B cell (primary cell): ENCODE data around the gene SLC16A6. TPM values are rescaled to one million over a fixed set of nuclear protein-coding genes. Genes with fewer than 3 reads are reported as not detected.
"Not testable (repeated sequence)": the region's sequence is repeated elsewhere in the genome, so short reads cannot be mapped to it uniquely, and the experiment has no call there.

ENCODE experiments used
- ATAC-seq: fragments of 200-7000 bp; cut with Tn5 transposase; one replicate; pipeline ENCODE4 v1.10.0; 2021; ENCODE audit warnings: low read depth, mild to moderate bottlenecking, moderate number of reproducible peaks, moderate library complexity
- CTCF ChIA-PET: fragments of 350-600 bp; sonication (Branson Sonifier 250); formaldehyde crosslinking; loops from one replicate; lab custom pipeline; 2021; ENCODE audit warnings: antibody characterized with exemption, inconsistent platforms; lab: Charles Lee
- POLR2A ChIA-PET: fragments of 350-600 bp; sonication (Branson Sonifier 250); formaldehyde crosslinking; loops from one replicate; lab custom pipeline; 2021; ENCODE audit warnings: antibody characterized with exemption; lab: Charles Lee
- DNase-seq: peaks from one replicate; pipeline ENCODE4 v3.0.0; 2013
- H2AFZ ChIP-seq: 2 replicates; pipeline ENCODE4 v1.6.1; 2012; ENCODE audit warnings: mild to moderate bottlenecking, low read depth, low read length; ENCODE audit not compliant: insufficient read depth, poor library complexity, severe bottlenecking
- H3K27ac ChIP-seq, 2 donors: 1 replicate in 1 of 2; 2 replicates in 1 of 2; pipeline ENCODE4 v1.5.1; 2012 to 2013; ENCODE audit warnings: low read length in 2 of 2, mild to moderate bottlenecking in 2 of 2, moderate library complexity in 1 of 2
- H3K27me3 ChIP-seq, 4 experiments: fragments of 200-600 bp in 1 of 4; sonication (generic) in 1 of 4; replicated peaks in 1 of 4; 1 replicate in 2 of 4; 2 replicates in 2 of 4; pipeline versions ENCODE4 v1.6.1 to v1.7.0; 2013 to 2016; ENCODE audit warnings: low read length in 3 of 4, mild to moderate bottlenecking in 2 of 4, mixed read lengths in 1 of 4, moderate library complexity in 1 of 4; ENCODE audit not compliant: insufficient read depth in 4 of 4, control insufficient read depth in 3 of 4; ENCODE audit errors: control extremely low read depth in 1 of 4
- H3K36me3 ChIP-seq, 2 experiments: replicated peaks in 1 of 2; 1 replicate in 1 of 2; 2 replicates in 1 of 2; pipeline versions ENCODE4 v1.6.1 to v1.7.1; 2013; ENCODE audit warnings: low read length in 1 of 2; ENCODE audit not compliant: insufficient read depth in 2 of 2, control insufficient read depth in 1 of 2; ENCODE audit errors: control extremely low read depth in 1 of 2, extremely low read depth in 1 of 2
- H3K4me1 ChIP-seq, 2 donors: fragments of 200-600 bp in 1 of 2; sonication (generic) in 1 of 2; 1 replicate in 1 of 2; 2 replicates in 1 of 2; pipeline versions ENCODE4 v1.5.1 to v1.6.1; 2013 to 2017; ENCODE audit warnings: low read length in 2 of 2; ENCODE audit not compliant: control insufficient read depth in 2 of 2, insufficient read depth in 2 of 2
- H3K4me2 ChIP-seq: replicated peaks from 2 replicates; pipeline ENCODE3; 2012; ENCODE audit warnings: mild to moderate bottlenecking, low read depth, low read length; ENCODE audit not compliant: poor library complexity, severe bottlenecking
- H3K4me3 ChIP-seq, 5 experiments: fragments of 200-600 bp in 1 of 5; sonication (generic) in 1 of 5; 1 replicate in 3 of 5; 2 replicates in 2 of 5; pipeline versions ENCODE4 v1.5.1 to v1.7.0; 2011 to 2016; ENCODE audit warnings: low read length in 4 of 5, mild to moderate bottlenecking in 4 of 5, low read depth in 2 of 5, control low read depth in 1 of 5, moderate library complexity in 1 of 5; ENCODE audit not compliant: insufficient read depth in 1 of 5; ENCODE audit errors: control extremely low read depth in 1 of 5, extremely low read depth in 1 of 5
- H3K79me2 ChIP-seq: fragments of 200-600 bp; sonication (generic); one replicate; pipeline ENCODE4 v1.6.0; 2016; ENCODE audit warnings: low read length; ENCODE audit not compliant: control insufficient read depth, insufficient read depth
- H3K9ac ChIP-seq: fragments of 200-600 bp; sonication (generic); 2 replicates; pipeline ENCODE4 v1.6.1; 2017; ENCODE audit warnings: mild to moderate bottlenecking, low read length, moderate library complexity
- H3K9me3 ChIP-seq, 3 donors: one replicate each; pipeline versions ENCODE4 v1.6.1 to v1.7.1; 2013; ENCODE audit warnings: low read length in 2 of 3; ENCODE audit not compliant: control insufficient read depth in 2 of 3, insufficient read depth in 1 of 3; ENCODE audit errors: control extremely low read depth in 1 of 3
- H4K20me1 ChIP-seq: 2 replicates; pipeline ENCODE4 v1.6.0; 2012; ENCODE audit warnings: mild to moderate bottlenecking, low read length; ENCODE audit not compliant: insufficient read depth, control insufficient read depth, poor library complexity, severe bottlenecking
- H3K27ac Mint-ChIP-seq: one replicate; pipeline ENCODE4 v1.8.0; 2021; ENCODE audit warnings: mixed read lengths
- H3K27me3 Mint-ChIP-seq: one replicate; pipeline ENCODE4 v1.8.0; 2021; ENCODE audit warnings: mixed read lengths
- H3K4me1 Mint-ChIP-seq: one replicate; pipeline ENCODE4 v1.8.0; 2021; ENCODE audit warnings: mixed read lengths
- H3K4me3 Mint-ChIP-seq: one replicate; pipeline ENCODE4 v1.8.0; 2021; ENCODE audit warnings: mixed read lengths
- H3K9me3 Mint-ChIP-seq: one replicate; pipeline ENCODE4 v1.8.0; 2022; ENCODE audit warnings: mixed read lengths; ENCODE audit not compliant: insufficient read depth
- CTCF ChIP-seq: fragments of 200-600 bp; IDR thresholded peaks from one replicate; pipeline ENCODE4 v1.8.0; 2022; ENCODE audit warnings: antibody characterized with exemption, mild to moderate bottlenecking
- EZH2 ChIP-seq: IDR thresholded peaks from 2 replicates; pipeline ENCODE4 v1.6.1; 2012; ENCODE audit warnings: borderline replicate concordance, low read depth, mild to moderate bottlenecking, moderate library complexity, low read length; ENCODE audit not compliant: insufficient read depth, poor library complexity, severe bottlenecking
- WGBS: methylation state at CpG from one replicate; pipeline ENCODE4 v1.1.5; 2013; ENCODE audit warnings: missing lambda C conversion rate; ENCODE audit not compliant: insufficient coverage; 5-methylcytosine and 5-hydroxymethylcytosine counted together
- intact Hi-C: fragments of 100-400 bp; cut with micrococcal nuclease; formaldehyde crosslinking; loops from one replicate; pipeline ENCODE4 v1.10.0; 2022
- polyA plus RNA-seq: library from polyadenylated mRNA; depleted of rRNA; stranded (reverse); fragments of >200 nt; gene quantifications from 2 replicates; pipeline ENCODE4 v1.2.3, GENCODE V29; 2012
- total RNA-seq, 2 donors: library from RNA; stranded (reverse); fragments of 120-200 nt in 1 of 2; gene quantifications; 1 replicate in 1 of 2; 2 replicates in 1 of 2; pipeline versions ENCODE4 v1.2.3 to v1.2.4, GENCODE V29; 2013 to 2022

SLC16A6 gene
- total and polyA plus RNA-seq, 2 donors (not counting 1 experiment from before 2014, with no cell fraction given): 1.1 to 3.8 TPM

DNA sequence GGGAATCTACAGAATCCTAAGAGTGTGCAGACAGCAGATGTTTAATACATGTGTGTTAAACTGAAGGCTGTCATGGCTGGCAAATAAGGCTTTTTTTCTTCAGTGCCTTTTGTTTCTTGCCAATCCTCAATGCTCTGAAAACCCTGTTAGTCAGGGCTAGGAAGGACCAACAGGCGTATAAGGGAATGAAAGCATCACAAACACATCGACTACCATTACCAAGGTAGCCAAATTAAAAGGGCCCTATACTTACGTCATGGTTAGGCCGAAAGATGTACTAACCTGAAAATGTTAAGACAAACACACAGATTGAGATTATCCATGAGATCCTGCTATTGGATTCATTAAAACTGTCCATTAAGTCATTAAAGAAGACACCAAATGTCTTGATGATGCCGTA is 13.1 kb downstream of the SLC16A6 start:
- ChIA-PET CTCF (interaction anchor here (1.1 kb wide), 1 partner anchor 14 kb away, joined by 3 read pairs; no protein-coding TSS in a partner anchor), POLR2A (no interaction called here)
- H3K27ac Mint-ChIP-seq: no peak overlapping the region
- TF ChIP-seq CTCF (no peak), EZH2 (no peak)
- no peak overlapping the region for H3K4me3 ChIP-seq
- H3K4me2 ChIP-seq: no peak overlapping the region
- H3K36me3 ChIP-seq: peaks cover 4% of the 10 kb centered on the region in 2 experiments
- ATAC-seq (no peak), DNase-seq (no peak)
- no peaks in the 10 kb centered on the region for H3K4me1 ChIP-seq
- H2AFZ ChIP-seq: no peak overlapping the region
- H3K4me1 Mint-ChIP-seq: no peaks in the 10 kb centered on the region
- H3K9ac ChIP-seq: no peak overlapping the region
- intact Hi-C loops: no loop called here
- H3K27ac ChIP-seq: no peak overlapping the region
- H3K9me3 Mint-ChIP-seq: peaks cover 4% of the 10 kb centered on the region
- 98% methylated on average over 4 of the region's 5 CpGs for WGBS
- H3K9me3 ChIP-seq: peaks cover 0 to 3% (median 0%) of the 10 kb centered on the region in 3 donors
- H3K27me3 ChIP-seq: no peaks in the 10 kb centered on the region
- no peaks in the 10 kb centered on the region for H3K79me2 ChIP-seq
- H3K27me3 Mint-ChIP-seq: no peaks in the 10 kb centered on the region
- H3K4me3 Mint-ChIP-seq: no peak overlapping the region
- H4K20me1 ChIP-seq: no peaks in the 10 kb centered on the region

DNA sequence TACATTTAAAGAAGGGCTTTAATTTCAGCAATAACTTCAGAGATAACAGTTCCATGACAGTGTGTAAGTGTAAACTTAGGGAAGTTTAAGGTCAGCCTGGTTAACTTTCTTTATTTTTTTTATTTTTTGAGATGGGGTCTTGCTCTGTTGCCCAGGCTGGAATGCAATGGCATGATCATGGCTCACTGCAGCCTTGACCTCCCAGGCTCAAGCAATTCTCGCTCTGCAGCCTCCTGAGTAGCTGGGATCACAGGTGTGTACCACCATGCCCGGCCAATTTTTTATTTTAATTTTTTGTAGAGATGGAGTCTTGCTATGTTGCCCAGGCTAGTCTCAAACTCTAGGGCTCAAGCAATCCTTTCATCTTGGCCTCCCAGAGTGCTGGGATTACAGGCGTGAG is 14.6 kb downstream of the SLC16A6 start:
- POLR2A ChIA-PET: not testable (repeated sequence)

More for the DNA sequence above, 14.6 kb downstream of the SLC16A6 start:
- H3K36me3 ChIP-seq, H3K9me3 Mint-ChIP-seq, H3K4me1 ChIP-seq, H3K4me3 Mint-ChIP-seq, H3K9me3 ChIP-seq, ATAC-seq, DNase-seq, H3K27ac ChIP-seq, H4K20me1 ChIP-seq, H3K79me2 ChIP-seq, H3K4me3 ChIP-seq, H3K27ac Mint-ChIP-seq, H3K27me3 ChIP-seq, H2AFZ ChIP-seq, intact Hi-C loops, H3K4me2 ChIP-seq, CTCF ChIA-PET, H3K4me1 Mint-ChIP-seq, H3K27me3 Mint-ChIP-seq, H3K9ac ChIP-seq: not testable (repeated sequence)
- 100% methylated on average over 1 of the region's 3 CpGs for WGBS
